ENCODE measurements around the gene LBX1.

- no peak for TF ChIP-seq CTCF (IDR thresholded peaks at IDR 0.05)
- no peak for TF ChIP-seq POLR2A (IDR thresholded peaks at IDR 0.05)
- TF ChIP-seq POLR2AphosphoS5 (IDR thresholded peaks at IDR 0.05): no peak
Observed at GRCh38 chr10:101256387-101256786, 27.1 kb upstream of the LBX1 start.

Data from prostate gland (tissue), 2 donors.